Activated T-helper 9 cell treated with anti-CD3 and anti-CD28 coated beads, Interleukin-2, amount 50 U/mL, for 16 hours (primary cell): Measurements from ENCODE around the gene DCPS.
"Not testable (repeated sequence)": the region's sequence is repeated elsewhere in the genome, so short reads cannot be mapped to it uniquely, and the experiment has no call there.

Source experiments
- DNase-seq: peaks from one replicate; pipeline ENCODE4 v3.0.0-alpha.2; 2020; ENCODE audit warnings: low read depth

The DCPS gene

GRCh38 chr11:126361400-126361799, 57.5 kb downstream of the DCPS start:
- DNase-seq, result no peak

GRCh38 chr11:126362879-126363655, 59.2 kb downstream of the DCPS start:
- no peak for DNase-seq

DNA sequence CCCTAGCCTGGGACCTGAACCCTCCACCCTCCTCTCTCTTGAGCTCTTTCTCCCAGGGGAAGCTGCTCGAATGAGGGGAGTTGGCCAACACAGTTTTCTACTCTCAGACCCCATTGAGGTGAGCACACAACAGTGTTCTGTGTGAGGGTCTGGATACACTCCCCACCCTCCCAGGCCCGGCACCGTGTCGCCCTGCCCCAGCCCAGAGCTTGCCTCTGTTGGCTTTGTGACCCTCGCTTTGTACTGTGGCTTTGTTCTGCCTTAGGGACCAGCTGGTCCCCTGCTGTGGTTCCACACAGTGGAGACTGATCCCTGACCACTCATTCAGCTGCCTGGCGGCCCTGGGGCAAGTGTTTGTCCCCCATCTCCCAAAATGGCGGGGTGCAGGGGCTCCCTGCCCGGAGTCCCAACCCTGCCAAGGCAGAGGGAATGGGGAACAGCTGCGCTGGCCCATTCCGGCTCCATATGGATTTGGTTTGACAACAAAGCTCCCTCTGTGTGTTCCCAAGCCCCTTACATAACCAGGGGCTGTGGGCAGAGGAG, 59.9 kb downstream of the DCPS start:
- DNase-seq, result no peak

DNA sequence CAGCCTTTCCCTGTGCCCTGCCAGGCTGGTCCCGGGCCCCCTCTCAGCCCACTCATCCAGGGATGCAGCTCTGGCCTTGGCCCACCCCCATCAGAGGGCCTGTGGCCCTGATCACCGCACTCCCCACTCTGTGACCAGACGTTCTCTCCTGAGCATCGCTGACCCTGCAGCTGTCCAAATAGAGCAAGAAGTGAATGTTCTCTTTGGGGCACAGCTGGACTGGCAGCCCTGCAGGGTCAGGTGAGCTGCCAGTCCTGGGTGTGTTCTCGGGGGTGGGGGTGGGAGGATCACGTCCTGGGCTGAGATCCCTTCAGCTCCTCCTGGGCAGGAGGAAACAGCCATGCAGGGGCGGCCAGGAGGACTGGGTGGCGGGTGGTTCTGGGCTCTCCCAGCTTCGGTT, 60.9 kb downstream of the DCPS start:
- not testable (repeated sequence) for DNase-seq

- DNase-seq, result not testable (repeated sequence)
These were observed 61.6 kb downstream of the DCPS start for GRCh38 chr11:126365508-126365907.

DNA sequence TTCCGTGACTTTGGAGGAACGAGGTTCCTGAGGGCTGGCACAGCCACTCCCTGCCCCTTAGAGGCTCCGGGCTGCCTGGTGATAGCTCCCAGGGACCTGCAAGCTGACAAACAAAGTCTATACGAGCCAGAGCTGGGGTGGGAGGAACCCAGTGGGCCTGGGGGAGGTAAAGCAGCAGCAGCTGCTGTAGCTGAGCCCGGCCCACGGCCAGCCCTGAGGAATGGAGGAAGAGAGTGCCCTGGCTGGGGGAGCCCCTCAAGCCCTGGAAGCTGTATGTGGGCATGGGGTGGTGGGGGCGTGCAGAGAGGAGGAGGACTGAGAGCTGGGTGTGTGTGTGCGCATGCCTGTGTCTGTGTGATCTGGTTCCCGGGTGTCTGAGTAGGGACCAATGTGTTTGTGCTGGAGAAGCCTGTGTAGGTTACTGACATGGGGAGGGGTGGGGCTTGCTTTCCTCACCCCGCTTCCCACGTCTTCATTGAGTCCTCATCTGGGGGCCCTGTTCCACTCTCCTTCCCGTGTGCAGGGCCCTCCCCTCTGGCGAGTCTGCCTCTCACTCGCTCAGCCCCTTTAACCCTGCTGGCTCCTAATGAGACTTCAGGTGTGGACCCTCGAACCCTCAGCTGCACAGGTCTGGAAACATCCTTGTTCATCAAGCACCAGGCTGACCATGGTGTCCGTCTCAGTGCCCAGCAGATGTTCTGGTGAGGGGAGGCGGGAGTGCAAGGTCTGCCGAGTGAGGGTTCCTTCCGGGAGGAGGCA, 62.4 kb downstream of the DCPS start:
- DNase-seq, result no peak

DNA sequence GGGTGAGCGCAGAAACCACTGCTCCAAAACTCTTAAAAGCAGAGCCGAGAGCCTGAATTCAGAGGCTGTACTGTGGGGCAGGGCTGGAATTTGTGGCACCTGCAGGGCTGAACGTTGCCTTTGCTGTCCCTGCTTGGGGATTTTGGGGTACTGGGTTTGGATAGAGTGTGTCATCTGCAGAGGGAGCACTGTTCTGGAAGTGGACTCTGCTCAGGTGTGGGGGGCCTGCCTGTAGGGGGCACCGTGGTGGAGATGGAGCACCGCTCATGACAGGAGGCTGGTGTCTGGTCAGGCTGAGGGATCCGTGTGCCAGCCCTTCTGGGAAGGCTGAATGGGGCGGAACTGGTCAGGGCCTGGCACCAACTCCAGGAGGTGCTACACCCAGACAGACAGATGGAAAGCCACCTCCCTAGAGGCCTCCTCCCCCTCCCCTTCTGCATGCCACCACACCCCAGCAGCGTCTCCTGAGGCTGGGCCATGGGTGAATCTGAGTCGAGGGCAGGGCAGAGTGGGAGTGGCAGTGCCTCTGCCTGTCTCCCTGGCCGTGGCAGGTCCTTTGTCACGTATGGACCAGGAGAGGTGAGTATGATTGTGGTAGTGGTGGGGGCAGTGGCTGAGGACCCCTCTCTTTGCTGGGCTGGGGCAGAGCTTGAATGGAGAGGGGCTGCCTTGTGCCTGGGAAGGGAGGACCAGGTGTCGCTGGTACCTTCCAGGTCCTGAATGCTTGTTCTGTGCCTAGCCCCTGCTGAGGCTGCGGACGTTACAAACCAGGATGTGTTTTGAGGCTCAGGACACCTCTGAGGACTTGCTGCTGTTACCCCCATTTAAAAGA, 63.2 kb downstream of the DCPS start:
- not testable (repeated sequence) for DNase-seq

GRCh38 chr11:126367806-126368205, 63.9 kb downstream of the DCPS start:
- DNase-seq, result not testable (repeated sequence)

DNA sequence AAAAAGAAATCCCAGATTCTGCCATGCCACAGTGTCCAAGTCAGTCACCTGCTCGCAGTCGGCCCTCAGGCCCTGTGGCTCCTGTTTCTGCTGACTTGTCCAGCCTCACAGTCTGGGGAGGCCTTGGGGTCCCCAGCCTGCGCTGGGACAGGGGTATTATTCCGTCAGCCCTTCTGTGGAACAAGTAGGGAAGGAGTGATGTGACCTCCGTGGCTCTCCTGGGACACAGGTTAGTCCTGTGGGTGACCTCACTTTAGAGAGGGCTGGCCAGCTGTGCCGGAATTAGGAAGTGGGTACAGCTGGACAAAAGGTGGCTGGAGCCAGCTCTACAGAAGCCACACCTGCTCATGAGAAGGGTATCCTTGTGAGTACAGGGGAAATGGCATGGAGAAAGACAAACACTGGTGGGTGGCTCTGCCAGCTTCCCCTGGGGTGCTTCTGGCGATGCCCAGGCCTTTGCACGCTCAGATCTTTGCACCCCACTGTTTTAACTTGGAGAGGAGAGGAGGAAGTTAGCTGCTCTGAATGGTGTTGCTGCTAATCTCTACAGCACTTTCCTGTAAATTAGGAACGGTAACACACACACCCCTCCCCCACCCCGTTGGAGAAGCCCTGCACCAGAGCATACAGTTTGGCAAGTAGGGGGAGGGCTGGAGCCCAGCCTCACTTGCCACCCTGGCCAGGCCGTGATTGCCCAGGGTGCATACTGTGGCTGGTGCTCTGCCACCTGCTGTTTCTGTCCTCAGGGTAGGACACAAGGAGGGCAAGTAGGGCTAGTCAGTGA, 64.7 kb downstream of the DCPS start:
- not testable (repeated sequence) for DNase-seq

- DNase-seq, result no peak
These were observed 66.2 kb downstream of the DCPS start for GRCh38 chr11:126370016-126370415.

- no peak for DNase-seq
These were observed 67.7 kb downstream of the DCPS start for GRCh38 chr11:126371595-126371994.

DNA sequence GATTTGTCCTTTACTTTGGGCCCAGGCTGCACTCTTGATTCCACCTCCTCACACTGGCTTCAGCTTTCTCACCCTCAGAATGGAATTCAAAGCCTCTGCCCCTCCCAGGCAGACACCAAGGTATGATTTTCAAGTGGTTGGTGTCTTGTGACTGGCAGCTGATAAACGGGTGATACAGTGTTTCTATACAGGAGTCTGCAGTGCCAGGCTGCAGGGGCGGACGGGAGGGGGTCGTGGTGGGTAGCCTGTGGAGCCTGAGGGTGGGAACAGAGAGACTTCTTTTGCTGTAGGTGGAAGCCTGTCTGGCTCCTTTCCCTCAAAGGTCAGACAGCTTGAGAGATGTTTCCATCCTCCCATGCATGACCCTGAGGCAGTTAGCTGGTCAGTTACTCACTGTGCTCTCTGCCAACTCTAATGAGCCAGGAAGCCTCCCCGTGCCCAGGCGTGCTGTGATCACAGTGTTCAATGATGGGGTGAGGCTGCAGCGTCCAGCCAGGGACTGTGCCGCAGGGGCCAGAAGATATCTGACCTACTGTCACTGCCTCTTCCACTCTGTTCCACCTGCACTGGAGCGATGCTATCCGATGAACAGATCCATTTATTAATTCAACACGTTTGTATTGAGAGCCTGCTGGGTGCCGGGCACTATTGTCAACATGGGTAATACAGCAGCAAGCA, 69.7 kb downstream of the DCPS start:
- DNase-seq, result not testable (repeated sequence)

DNA sequence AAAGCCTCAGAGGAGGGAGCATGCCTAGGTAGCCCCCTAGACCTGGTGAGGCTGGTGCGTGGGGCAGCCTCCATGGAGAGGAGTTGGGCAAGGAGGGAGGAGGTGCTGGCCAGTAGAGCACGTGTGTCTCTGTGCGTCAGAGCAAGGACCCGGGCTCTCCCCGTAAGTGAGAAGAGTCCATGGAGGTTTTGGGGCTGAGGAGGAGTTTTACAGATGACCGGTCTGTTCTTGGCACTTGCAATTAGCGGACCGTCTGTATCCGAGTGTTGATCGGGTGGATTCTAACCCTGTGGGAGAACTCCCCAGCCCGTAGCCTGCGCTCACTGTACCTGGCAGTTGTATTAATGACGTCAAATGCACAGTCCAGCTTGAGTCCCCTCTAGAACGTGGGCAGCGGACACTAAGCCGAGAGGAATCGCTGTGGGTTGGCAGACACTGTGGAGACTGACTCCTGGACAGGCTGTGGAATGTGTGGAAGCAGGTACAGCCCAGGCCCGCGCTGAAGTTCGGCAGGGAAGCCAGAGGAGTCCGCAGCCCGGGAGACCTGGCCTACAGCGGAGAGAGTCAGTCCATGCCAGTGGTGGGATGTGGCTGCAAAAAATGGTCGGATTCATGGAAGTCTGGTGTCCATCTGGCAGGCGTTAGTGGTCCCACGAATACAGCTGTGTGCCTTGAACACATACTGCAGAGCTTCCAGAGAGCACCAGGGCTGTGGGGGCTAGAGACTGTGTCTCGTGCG, 70.9 kb downstream of the DCPS start:
- not testable (repeated sequence) for DNase-seq

GRCh38 chr11:126375726-126376125, 71.9 kb downstream of the DCPS start:
- no peak for DNase-seq

GRCh38 chr11:126378763-126379162, 74.9 kb downstream of the DCPS start:
- DNase-seq, result no peak

DNA sequence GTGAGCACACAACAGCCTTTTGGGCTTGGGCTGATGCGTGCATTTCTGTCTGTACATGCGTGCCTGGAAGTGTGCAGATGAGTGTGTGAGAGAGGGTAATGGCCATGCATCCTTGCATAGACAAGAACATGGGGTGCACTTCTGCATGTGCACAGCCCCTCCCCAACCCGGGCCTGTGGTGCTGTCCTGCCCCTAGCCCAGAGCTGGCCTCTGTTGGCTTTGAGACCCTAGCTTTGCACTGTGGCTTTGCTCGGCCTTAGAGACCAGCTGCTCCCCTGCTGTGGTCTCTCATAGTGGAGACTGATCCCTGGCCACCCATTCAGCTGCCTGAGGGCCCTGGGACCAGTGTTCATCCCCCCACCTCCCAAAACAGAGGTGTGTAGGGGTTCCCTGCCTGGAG, 77.0 kb downstream of the DCPS start:
- DNase-seq, result no peak

DNA sequence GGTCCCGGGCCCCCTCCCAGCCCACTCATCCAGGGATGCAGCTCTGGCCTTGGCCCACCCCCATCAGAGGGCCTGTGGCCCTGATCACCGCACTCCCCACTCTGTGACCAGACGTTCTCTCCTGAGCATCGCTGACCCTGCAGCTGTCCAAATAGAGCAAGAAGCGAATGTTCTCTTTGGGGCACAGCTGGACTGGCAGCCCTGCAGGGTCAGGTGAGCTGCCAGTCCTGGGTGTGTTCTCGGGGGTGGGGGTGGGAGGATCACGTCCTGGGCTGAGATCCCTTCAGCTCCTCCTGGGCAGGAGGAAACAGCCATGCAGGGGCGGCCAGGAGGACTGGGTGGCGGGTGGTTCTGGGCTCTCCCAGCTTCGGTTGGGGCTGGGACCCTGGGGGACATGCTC, 78.1 kb downstream of the DCPS start:
- not testable (repeated sequence) for DNase-seq

DNA sequence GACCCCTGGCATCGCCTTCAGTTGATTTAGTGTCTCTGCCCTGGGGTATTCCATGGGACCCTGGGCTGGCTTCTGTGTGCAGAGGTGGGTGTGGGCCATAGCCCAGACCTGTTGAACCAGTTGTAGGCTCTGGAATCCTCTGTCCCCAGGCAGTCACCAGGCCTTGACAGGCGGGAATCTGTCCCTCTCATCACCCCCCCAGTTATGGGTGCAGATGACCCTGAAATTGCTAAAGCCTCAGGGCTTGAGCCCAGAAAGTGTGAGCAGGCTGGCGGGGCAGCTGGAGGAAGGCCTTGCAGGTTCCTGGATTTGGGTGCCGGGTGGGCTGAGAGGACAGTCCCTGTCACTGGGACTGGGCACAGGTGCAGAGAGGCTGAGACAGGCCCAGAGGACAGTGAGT, 78.8 kb downstream of the DCPS start:
- DNase-seq, result not testable (repeated sequence)

DNA sequence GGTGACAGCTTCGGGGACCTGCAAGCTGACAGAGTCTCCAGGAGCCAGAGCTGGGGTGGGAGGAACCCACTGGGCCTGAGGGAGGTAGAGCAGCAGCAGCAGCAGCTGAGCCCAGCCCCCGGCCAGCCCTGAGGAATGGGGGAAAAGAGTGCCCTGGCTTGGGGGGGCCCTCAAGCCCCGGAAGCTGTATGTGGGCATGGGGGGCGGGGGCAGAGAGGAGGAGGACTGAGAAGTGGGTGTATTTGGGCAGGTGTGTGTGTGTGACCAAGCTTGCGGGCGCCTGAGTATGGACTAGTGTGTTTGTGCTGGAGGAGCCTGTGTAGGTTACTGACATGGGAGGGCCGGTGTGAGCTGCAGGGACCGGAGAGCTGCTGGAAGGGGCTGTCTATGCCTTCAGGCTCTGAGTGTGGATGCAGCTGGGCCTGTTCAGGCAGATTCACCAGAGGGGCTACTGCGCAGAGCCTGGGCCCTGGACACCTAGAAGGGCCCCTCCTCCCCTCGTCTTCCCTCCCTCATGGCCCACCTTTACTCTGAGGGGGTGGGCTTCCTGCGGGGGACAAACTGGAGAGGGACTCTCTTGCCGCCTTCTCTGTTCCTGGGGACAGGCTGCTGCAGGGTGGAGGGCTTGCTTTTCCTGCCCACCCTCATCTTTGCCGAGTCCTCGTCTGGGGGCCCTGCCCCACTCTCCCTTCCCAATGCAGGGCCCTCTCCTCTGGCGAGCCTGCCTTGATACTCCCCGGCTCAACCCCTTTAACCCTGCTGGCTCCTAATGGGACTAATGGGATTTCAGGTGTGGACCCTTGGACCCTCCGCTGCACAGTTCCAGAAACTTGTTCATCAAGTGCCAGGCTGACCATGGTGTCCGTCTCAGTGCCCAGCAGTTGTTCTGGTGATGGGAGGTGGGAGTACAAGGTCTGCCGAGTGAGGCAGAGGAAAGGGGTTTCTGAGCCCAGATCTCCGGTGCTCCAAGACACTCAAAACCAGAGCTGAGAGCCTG, 79.8 kb downstream of the DCPS start:
- no peak for DNase-seq
